Measurements from ENCODE around the gene SCAP.

The SCAP gene

DNA sequence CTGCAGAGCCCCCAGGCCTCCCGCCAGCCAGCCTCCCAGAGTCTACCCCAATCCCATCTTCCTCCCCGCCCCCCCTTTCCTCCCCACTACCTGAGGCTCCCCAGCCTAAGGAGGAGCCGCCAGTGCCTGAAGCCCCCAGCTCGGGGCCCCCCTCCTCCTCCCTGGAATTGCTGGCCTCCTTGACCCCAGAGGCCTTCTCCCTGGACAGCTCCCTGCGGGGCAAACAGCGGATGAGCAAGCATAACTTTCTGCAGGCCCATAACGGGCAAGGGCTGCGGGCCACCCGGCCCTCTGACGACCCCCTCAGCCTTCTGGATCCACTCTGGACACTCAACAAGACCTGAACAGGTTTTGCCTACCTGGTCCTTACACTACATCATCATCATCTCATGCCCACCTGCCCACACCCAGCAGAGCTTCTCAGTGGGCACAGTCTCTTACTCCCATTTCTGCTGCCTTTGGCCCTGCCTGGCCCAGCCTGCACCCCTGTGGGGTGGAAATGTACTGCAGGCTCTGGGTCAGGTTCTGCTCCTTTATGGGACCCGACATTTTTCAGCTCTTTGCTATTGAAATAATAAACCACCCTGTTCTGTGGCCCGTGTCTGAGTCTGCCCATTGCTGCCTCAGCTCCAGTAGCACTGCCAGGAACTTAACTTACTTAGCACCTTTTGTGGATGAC, 62.8 kb downstream of the SCAP start:
- DNase-seq = no peak

DNA sequence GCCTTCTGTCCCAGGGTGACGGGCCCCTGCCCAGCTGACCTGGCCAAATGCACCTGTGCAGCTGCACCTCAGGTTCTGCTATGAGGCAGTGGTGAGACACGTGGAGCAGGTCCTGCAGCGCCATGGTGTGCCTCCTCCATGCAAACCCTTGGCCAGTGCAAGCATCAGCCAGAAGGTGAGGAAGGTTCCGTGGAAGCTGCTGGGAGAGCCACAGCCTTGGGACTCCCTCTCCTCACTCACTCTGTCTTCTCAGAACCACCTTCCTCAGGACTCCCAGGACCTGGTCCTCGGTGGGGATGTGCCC, 63.3 kb downstream of the SCAP start:
- DNase-seq = no peak

DNA sequence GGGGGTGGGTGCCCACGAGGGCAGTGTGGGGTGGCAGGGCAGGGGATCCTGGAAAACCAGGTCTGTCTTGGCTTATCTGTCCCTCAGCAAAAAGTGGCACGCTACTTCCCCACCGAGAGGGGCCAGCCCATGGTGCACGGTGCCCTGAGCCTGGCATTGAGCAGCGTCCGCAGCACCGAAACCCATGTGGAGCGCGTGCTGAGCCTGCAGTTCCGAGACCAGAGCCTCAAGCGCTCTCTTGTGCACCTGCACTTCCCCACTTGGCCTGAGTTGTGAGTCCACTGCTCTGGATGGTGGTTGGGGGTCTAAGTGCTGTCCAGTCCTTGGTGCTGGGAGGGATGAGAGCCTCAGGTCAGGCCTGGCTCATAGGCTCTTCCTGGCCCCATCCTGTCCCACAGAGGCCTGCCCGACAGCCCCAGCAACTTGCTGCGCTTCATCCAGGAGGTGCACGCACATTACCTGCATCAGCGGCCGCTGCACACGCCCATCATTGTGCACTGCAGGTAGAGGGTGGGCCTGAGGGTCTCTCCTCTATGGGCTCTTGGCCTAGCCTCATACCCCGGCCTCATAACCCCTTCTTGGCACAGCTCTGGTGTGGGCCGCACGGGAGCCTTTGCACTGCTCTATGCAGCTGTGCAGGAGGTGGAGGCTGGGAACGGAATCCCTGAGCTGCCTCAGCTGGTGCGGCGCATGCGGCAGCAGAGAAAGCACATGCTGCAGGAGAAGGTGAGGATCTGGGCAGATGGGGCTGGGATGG, 63.9 kb downstream of the SCAP start:
- no peak for DNase-seq

DNA sequence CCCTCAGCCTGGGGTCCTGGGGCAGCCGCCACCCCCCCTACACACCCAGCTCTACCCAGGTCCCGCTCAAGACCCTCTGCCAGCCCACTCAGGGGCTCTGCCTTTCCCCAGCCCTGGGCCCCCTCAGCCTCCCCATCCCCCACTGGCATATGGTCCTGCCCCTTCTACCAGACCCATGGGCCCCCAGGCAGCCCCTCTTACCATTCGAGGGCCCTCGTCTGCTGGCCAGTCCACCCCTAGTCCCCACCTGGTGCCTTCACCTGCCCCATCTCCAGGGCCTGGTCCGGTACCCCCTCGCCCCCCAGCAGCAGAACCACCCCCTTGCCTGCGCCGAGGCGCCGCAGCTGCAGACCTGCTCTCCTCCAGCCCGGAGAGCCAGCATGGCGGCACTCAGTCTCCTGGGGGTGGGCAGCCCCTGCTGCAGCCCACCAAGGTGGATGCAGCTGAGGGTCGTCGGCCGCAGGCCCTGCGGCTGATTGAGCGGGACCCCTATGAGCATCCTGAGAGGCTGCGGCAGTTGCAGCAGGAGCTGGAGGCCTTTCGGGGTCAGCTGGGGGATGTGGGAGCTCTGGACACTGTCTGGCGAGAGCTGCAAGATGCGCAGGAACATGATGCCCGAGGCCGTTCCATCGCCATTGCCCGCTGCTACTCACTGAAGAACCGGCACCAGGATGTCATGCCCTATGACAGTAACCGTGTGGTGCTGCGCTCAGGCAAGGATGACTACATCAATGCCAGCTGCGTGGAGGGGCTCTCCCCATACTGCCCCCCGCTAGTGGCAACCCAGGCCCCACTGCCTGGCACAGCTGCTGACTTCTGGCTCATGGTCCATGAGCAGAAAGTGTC, 64.7 kb downstream of the SCAP start:
- DNase-seq = no peak

DNA sequence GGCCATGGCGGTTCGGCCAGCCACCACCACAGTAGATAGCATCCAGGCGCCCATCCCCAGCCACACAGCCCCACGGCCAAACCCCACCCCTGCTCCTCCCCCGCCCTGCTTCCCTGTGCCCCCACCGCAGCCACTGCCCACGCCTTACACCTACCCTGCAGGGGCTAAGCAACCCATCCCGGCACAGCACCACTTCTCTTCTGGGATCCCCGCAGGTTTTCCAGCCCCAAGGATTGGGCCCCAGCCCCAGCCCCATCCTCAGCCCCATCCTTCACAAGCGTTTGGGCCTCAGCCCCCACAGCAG, 65.4 kb downstream of the SCAP start:
- no peak for DNase-seq

DNA sequence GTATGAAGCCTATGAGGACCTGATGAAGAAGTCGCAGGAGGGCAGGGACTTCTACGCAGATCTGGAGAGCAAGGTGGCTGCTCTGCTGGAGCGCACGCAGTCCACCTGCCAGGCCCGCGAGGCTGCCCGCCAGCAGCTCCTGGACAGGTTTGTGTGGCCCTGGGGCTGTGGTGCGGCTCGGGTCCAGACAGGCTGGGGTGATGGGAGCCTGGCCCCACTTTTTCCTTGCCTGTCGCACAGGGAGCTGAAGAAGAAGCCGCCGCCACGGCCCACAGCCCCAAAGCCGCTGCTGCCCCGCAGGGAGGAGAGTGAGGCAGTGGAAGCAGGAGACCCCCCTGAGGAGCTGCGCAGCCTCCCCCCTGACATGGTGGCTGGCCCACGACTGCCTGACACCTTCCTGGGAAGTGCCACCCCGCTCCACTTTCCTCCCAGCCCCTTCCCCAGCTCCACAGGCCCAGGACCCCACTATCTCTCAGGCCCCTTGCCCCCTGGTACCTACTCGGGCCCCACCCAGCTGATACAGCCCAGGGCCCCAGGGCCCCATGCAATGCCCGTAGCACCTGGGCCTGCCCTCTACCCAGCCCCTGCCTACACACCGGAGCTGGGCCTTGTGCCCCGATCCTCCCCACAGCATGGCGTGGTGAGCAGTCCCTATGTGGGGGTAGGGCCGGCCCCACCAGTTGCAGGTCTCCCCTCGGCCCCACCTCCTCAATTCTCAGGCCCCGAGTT, 65.9 kb downstream of the SCAP start:
- no peak for DNase-seq

DNA sequence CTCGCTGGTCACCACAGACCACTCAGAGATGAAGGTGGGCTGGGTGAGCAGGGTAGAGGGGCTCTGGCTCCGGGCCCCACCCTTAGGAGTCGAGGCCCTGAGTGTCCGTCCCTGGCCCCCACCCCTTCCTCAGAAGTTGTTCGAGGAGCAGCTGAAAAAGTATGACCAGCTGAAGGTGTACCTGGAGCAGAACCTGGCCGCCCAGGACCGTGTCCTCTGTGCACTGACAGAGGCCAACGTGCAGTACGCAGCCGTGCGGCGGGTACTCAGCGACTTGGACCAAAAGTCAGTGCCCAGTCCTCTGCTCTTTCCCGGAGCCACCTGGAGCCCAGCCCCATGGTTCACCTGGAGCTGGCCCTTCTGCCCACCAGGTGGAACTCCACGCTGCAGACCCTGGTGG, 66.5 kb downstream of the SCAP start:
- no peak for DNase-seq

DNA sequence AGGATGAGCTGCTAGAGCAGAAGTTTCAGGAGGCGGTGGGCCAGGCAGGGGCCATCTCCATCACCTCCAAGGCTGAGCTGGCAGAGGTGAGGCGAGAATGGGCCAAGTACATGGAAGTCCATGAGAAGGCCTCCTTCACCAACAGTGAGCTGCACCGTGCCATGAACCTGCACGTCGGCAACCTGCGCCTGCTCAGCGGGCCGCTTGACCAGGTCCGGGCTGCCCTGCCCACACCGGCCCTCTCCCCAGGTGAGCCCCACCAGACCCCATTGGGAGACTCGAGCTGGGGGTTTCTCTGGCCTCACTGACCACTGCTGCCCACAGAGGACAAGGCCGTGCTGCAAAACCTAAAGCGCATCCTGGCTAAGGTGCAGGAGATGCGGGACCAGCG, 66.9 kb downstream of the SCAP start:
- no peak for DNase-seq

DNA sequence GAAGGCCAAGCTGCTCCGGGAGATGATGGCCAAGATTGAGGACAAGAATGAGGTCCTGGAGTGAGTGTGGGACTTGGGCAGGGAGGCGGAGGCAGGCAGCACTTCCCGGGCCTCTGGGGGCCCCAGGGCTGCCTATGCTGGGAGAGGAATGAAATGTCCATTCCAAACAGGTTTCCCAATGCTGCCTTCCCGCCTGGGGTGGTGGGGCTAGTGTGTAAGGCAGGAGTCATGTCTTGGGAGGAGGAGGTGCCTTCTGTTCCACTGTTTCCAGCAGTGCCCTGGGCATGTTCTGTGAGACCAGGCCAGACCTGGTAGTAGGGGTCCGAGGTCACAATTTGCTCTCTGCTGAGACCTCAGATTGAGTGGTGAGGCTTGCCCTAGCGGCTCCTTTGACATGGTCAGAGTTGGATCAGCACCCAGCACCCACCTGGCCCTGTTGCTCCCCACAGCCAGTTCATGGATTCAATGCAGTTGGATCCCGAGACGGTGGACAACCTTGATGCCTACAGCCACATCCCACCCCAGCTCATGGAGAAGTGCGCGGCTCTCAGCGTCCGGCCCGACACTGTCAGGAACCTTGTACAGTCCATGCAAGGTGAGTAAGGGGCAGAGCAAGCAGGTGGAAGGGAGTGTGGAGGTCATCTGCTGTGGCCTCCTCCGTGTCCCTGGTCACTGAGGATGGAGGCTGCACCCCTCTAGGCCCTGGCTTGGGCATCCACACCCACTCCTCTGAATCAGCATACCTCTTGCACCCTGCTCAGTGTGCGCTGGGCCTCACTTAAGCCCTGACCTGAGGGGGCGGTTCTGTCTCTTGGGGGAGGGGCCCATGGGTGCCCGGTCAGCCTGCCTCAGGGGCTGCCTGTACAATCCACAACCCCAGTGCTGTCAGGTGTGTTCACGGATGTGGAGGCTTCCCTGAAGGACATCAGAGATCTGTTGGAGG, 67.6 kb downstream of the SCAP start:
- DNase-seq = no peak

DNA sequence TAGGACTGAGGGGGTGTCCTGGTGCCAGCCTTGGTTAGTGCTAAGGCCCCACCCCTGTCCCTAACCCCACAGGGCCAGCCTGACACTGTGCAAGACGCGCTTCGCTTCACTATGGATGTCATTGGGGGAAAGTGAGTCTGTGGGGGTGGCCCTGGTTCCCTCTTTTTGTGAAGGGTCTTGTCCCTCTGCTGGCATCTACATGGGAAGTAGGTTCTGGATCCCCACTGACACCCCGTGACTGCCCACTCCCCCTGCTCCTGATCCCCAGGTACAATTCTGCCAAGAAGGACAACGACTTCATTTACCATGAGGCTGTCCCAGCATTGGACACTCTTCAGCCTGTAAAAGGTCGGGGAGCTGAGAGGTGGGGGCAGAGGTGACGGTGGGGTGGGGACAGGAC, 68.5 kb downstream of the SCAP start:
- DNase-seq = no peak

DNA sequence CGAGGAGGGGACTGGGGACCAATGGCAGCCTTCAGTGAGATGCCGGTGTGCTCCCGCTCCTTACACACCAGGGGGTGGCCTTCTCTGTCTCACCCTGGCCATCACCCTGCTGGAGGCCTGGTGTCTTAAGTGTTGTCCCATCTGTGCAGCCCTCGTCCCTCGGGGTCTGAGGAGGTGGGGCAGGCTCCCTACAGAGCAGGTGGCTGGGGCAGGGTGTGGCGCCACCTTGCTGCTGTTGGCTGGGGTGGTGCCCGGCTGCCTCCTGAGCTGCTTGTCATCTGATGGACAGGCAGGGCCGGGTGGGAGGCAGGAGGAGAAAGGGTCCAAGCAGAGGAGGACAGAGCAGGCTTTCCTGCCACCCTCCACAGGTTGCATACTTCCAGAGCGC, 69.0 kb downstream of the SCAP start:
- DNase-seq = peak in 1 of 2 experiments; percentile 47

DNA sequence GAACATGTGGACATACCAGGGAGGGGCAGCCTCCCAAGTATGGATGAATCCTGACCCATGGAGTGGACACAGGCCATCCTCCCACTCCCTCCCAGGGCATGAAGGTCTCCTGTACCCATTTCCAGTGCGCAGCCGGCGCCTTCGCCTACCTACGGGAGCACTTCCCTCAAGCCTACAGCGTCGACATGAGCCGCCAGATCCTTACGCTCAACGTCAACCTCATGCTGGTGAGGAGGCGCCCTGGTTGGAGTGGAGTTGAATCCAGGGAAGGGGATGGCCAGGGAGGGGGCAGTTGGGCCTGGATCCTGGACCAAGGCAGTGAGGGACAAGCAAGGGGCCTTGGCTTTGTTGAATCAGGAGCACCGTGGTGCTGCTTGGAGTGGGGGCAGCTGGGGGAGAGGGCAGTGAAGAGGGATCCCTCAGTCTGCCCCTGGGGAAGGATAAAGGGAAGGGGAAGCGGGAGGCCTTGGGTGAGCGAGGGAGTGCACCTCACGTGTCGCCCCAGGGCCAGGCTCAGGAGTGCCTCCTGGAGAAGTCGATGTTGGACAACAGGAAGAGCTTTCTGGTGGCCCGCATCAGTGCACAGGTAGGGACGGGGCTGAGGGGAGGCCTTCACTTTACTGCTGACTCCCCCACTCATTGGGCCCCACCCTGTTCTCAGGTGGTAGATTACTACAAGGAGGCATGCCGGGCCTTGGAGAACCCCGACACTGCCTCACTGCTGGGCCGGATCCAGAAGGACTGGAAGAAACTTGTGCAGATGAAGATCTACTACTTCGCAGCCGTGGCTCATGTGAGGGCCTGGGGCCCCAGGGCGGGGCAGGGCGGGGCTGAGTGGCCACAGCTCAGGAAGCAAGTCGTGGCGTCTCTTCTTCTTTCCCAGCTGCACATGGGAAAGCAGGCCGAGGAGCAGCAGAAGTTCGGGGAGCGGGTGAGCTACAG, 69.7 kb downstream of the SCAP start:
- no peak for DNase-seq

DNA sequence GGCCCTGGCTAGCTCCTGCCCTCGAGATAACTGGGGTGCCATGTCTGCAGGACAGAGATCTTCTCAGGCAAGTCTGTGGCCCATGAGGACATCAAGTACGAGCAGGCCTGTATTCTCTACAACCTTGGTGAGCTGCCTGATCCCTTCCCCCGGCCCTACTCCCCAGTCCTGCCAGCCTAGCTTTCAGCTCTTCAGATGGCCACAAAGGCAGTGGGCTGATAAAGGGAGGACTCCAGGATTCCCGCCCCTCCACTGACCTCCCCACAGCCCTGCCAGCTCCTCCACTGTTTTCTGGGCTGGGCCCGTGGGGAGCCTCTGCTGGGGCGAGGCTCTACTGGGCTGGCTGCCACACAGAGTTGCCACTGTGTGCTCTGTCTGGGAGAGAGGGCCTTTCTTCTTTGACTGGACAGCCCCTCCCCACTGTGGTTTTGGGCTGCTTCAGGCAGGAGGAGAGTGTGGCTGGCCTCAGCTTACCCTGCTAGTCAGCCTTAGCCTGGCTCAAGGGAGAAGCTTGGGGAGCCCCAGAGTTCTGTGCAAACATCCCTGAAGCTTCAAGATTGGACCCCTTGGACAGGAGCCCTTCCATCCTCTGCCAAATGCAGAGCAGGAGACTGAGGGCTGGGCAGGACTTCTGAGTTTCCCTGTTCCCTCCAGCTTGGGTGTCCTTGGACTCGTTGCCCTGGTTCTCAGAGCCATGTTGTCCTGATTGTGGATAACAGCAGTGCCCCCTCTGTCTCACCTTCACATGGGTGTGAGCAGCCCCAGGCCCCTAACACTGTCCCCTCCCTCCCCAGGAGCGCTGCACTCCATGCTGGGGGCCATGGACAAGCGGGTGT, 70.6 kb downstream of the SCAP start:
- no peak for DNase-seq

DNA sequence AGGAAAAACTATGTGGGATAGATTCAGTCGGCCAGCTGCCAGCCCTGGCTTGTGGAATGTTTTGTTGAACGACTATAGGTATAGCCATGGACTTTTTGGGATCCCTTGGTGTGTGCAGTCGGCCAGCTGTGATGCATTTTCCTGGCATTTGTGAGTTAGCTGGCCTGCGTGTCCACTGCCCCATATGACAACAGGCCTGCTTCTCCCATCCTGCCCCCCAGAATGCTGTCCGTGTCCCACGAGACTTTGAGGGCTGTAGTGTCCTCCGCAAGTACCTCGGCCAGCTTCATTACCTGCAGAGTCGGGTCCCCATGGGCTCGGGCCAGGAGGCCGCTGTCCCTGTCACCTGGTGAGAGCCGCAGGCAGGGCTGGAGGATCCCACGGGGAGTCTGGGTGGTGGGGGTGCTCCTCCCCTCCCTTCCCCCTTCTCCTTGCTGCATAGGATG, 71.3 kb downstream of the SCAP start:
- no peak for DNase-seq

DNA sequence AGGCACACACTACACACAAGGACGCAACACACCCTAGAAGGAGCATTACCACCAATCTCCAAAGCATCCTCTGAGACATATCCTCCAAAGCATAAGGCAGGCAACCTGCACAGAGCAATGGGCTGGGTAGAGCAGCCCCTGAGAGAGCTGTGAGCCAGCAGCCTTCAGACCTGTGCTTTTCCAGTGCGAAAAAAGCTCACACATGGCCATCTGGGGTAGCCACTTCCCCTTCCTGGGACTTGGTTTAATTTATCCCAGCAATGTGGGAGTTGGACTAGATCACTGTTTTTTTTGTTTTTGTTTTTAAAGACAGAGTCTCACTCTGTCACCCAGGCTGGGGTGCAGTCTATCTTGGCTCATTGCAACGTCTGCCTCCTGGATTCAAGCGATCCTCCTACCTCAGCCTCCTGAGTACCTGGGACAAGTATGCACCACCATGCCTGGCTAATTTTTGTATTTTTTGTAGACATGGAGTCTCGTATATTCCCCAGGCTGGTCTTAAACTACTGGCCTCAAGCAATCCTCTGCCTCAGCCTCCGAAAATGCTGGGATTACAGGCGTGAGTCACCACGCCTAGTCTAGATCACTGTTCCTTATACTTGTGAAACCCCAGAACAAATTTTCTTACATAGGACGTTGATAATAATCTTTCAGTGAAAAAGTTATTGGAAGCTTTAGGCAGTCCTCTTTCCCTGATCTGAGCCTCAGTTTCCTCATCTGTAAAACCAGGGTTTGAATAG, 76.0 kb downstream of the SCAP start:
- DNase-seq = no peak

DNA sequence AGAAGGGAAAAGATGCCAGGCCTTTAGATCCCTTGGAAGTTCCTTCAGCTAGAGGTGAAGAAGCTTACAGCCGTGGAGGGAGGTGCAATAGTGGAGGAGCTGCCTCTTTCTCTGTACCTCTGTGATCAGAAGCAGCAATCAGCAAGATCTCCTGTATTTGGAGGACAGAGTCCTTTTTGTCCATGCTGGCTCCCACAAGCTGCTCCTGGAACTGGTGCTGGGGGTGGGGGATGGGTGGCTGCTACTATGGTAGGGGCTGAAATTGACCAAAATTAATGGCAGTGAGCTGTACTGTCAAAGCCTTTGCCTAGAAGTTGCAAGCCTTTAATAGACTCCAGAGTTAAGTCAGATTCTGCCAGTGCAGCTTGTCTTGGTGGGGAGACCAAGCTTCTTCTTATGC, 76.7 kb downstream of the SCAP start:
- no peak for DNase-seq

DNA sequence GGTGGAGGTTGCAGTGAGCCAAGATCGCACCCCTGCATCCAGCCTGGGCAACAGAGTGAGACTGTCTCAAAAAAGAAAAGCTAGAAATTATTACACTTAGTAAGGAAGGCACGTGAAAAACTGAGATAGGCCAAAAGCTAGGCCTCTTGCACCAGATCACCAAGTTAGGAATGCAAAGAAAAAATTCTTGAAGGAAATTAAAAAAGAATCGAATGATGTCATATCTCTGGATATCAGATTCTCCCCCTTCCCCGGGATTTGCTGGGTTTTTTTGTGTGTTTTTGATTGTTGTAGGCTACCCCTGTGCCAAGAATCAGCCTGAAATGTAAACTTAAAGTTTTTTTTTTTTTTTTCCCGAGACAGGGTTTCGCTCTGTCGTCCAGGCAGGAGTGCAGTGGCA, 77.5 kb downstream of the SCAP start:
- no peak for DNase-seq

DNA sequence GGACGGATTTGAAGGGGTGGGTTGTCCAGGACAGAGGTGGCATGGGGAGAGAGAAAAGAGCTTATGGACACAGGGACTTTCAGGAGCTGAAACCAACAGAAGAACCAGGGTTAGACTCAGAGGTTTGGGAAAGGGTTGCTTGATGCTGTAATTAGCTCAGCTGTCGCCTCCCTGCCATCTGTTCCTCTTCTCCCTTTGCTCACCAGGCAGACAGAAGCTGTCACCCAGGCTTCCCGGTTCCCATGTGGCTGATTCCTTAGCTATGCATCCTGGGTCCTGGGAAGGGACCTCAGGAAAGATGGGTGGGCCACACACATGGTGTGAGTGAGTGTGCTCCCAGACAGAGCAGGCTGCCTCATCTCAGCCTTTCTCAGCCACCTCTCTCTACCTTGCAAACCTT, 80.9 kb downstream of the SCAP start:
- DNase-seq = no peak

DNA sequence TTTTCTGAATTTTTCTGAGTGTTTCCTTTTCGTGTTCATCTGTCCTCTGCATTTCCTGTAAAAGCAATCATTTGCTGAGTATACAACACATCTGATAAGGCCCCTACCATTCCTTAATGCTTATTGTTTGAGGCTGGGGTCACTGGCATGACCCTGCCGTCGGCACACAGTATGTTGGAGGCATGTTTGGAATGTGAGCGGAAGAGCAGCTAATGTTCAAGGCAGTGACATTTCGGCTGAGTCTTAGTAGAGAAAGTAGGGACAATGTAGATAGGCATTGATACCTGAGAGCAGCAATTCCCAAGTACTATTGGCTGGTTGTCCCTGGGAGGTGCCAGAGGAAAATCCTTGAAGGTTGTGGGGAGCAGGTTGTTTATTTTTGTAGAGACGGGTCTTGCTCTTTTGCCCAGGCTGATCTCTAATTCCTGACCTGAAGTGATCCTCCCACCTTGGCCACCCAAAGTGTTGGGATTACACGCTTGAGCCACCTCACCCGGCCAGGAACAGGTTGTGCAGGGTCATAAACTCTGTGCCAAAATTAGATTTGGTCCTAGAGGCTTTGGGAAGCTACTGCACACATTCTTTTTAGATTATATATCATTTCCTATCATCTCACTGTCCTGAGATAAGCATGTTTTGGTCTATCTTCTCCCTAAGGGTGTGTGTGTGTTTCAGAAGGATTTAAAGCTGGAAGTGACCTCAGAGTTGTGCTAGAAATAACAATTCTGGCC, 81.4 kb downstream of the SCAP start:
- DNase-seq = no peak
